T-helper 2 cell treated with Interferon-gamma antibody and Interleukin-4, amounts not matched to agents 5 μg/mL and 100 μg/mL, for 36 hours (primary cell): ENCODE data around the gene HLA-DQB1.
"Not testable (repeated sequence)": the region's sequence is repeated elsewhere in the genome, so short reads cannot be mapped to it uniquely, and the experiment has no call there.

Experiments used
- DNase-seq: peaks from one replicate; pipeline ENCODE4 v3.0.0; 2021; ENCODE audit warnings: low spot score
- H3K27ac Mint-ChIP-seq: one replicate; pipeline ENCODE4 v1.8.0; 2021; ENCODE audit warnings: mild to moderate bottlenecking, mixed read lengths
- H3K27me3 Mint-ChIP-seq: one replicate; pipeline ENCODE4 v1.8.0; 2021; ENCODE audit warnings: low read depth, mixed read lengths
- H3K36me3 Mint-ChIP-seq: one replicate; pipeline ENCODE4 v1.8.0; 2021; ENCODE audit warnings: low read depth, mixed read lengths
- H3K4me1 Mint-ChIP-seq: one replicate; pipeline ENCODE4 v1.8.0; 2021; ENCODE audit warnings: low read depth, mixed read lengths
- H3K4me3 Mint-ChIP-seq: one replicate; pipeline ENCODE4 v1.8.0; 2022; ENCODE audit warnings: mild to moderate bottlenecking, moderate library complexity, mixed read lengths
- H3K9me3 Mint-ChIP-seq: one replicate; pipeline ENCODE4 v1.8.0; 2021; ENCODE audit warnings: mixed read lengths

HLA-DQB1 gene

GRCh38 chr6:32655203-32655710, 11.2 kb downstream of the HLA-DQB1 start:
- DNase-seq = no peak
- Mint-ChIP-seq H3K4me1 (peaks cover 15% of the 10 kb centered on the region), H3K4me3 (no peak overlapping the region), H3K9me3 (peaks cover 10% of the 10 kb centered on the region), H3K36me3 (peaks cover 14% of the 10 kb centered on the region), H3K27me3 (peaks cover 19% of the 10 kb centered on the region), H3K27ac (no peak overlapping the region)

GRCh38 chr6:32645047-32645703, 21.3 kb downstream of the HLA-DQB1 start:
- peaks cover 33% of the 10 kb centered on the region for H3K27me3 Mint-ChIP-seq
- no peak overlapping the region for H3K27ac Mint-ChIP-seq
- peaks cover 4% of the 10 kb centered on the region for H3K36me3 Mint-ChIP-seq
- no peak overlapping the region for H3K4me3 Mint-ChIP-seq
- H3K4me1 Mint-ChIP-seq = peaks cover 10% of the 10 kb centered on the region
- no peaks in the 10 kb centered on the region for H3K9me3 Mint-ChIP-seq
- DNase-seq = no peak

GRCh38 chr6:32643904-32644303, 22.6 kb downstream of the HLA-DQB1 start:
- Mint-ChIP-seq H3K4me3 (no peak overlapping the region), H3K27me3 (peaks cover 30% of the 10 kb centered on the region), H3K27ac (no peak overlapping the region), H3K4me1 (peaks cover 12% of the 10 kb centered on the region), H3K9me3 (no peaks in the 10 kb centered on the region), H3K36me3 (peaks cover 7% of the 10 kb centered on the region)
- no peak for DNase-seq

- Mint-ChIP-seq H3K27ac (no peak overlapping the region), H3K9me3 (no peaks in the 10 kb centered on the region)
Measured at GRCh38 chr6:32642720-32643106, 23.7 kb downstream of the HLA-DQB1 start.

GRCh38 chr6:32641785-32642719, 24.4 kb downstream of the HLA-DQB1 start:
- Mint-ChIP-seq H3K4me1 (peaks cover 15% of the 10 kb centered on the region), H3K27me3 (peaks cover 27% of the 10 kb centered on the region), H3K27ac (peak overlapping the region; percentile 18)
- H3K4me3 Mint-ChIP-seq, H3K9me3 Mint-ChIP-seq, DNase-seq, H3K36me3 Mint-ChIP-seq: not testable (repeated sequence)

More at GRCh38 chr6:32642720-32643106, 23.7 kb downstream of the HLA-DQB1 start:
- H3K27me3 Mint-ChIP-seq = peaks cover 26% of the 10 kb centered on the region
- no peak for DNase-seq
- peaks cover 12% of the 10 kb centered on the region for H3K4me1 Mint-ChIP-seq
- peaks cover 7% of the 10 kb centered on the region for H3K36me3 Mint-ChIP-seq
- no peak overlapping the region for H3K4me3 Mint-ChIP-seq

GRCh38 chr6:32641122-32641521, 25.3 kb downstream of the HLA-DQB1 start:
- Mint-ChIP-seq H3K9me3 (no peaks in the 10 kb centered on the region), H3K4me1 (peaks cover 17% of the 10 kb centered on the region), H3K36me3 (peaks cover 7% of the 10 kb centered on the region), H3K4me3 (no peak overlapping the region), H3K27me3 (peaks cover 30% of the 10 kb centered on the region), H3K27ac (no peak overlapping the region)
- DNase-seq = no peak

- H3K27ac Mint-ChIP-seq = peak overlapping the region; percentile 27
- H3K36me3 Mint-ChIP-seq = peaks cover 7% of the 10 kb centered on the region
- peaks cover 17% of the 10 kb centered on the region for H3K4me1 Mint-ChIP-seq
- no peaks in the 10 kb centered on the region for H3K9me3 Mint-ChIP-seq
- DNase-seq = no peak
- H3K27me3 Mint-ChIP-seq = peaks cover 40% of the 10 kb centered on the region
- H3K4me3 Mint-ChIP-seq = no peak overlapping the region
Measured at GRCh38 chr6:32639440-32640394, 26.7 kb downstream of the HLA-DQB1 start.

GRCh38 chr6:32638532-32639219, 27.8 kb downstream of the HLA-DQB1 start:
- Mint-ChIP-seq H3K36me3 (peaks cover 7% of the 10 kb centered on the region), H3K4me1 (peaks cover 22% of the 10 kb centered on the region), H3K27me3 (peaks cover 47% of the 10 kb centered on the region), H3K4me3 (peak overlapping the region; percentile 19), H3K9me3 (no peaks in the 10 kb centered on the region), H3K27ac (no peak overlapping the region)
- no peak for DNase-seq

GRCh38 chr6:32637883-32638282, 28.6 kb downstream of the HLA-DQB1 start:
- peaks cover 45% of the 10 kb centered on the region for H3K27me3 Mint-ChIP-seq
- H3K36me3 Mint-ChIP-seq = peaks cover 7% of the 10 kb centered on the region
- H3K4me3 Mint-ChIP-seq = peak overlapping the region; percentile 49
- no peak for DNase-seq
- H3K9me3 Mint-ChIP-seq = no peaks in the 10 kb centered on the region
- H3K27ac Mint-ChIP-seq = no peak overlapping the region
- peaks cover 20% of the 10 kb centered on the region for H3K4me1 Mint-ChIP-seq

GRCh38 chr6:32637219-32637880, 29.1 kb downstream of the HLA-DQB1 start, which contains the start of gene HLA-DQA1:
Gene HLA-DQA1 (plus strand): TSS chr6:32637406. CDS start chr6:32637459, 53 bp downstream.
- H3K4me1 Mint-ChIP-seq = peaks cover 22% of the 10 kb centered on the region
- H3K36me3 Mint-ChIP-seq = peaks cover 7% of the 10 kb centered on the region
- H3K9me3 Mint-ChIP-seq = no peaks in the 10 kb centered on the region
- peak within 1 kb of the TSS; percentile 82 for H3K27ac Mint-ChIP-seq
- peaks cover 49% of the 10 kb centered on the region for H3K27me3 Mint-ChIP-seq
- no peak for DNase-seq
- H3K4me3 Mint-ChIP-seq = peak within 1 kb of the TSS; percentile 83

GRCh38 chr6:32635526-32636123, 30.8 kb downstream of the HLA-DQB1 start:
- no peak overlapping the region for H3K4me3 Mint-ChIP-seq
- peaks cover 3% of the 10 kb centered on the region for H3K36me3 Mint-ChIP-seq
- peaks cover 19% of the 10 kb centered on the region for H3K4me1 Mint-ChIP-seq
- H3K27ac Mint-ChIP-seq = no peak overlapping the region
- no peaks in the 10 kb centered on the region for H3K9me3 Mint-ChIP-seq
- DNase-seq = no peak
- H3K27me3 Mint-ChIP-seq = peaks cover 47% of the 10 kb centered on the region

GRCh38 chr6:32629793-32630192, 36.7 kb downstream of the HLA-DQB1 start:
- H3K9me3 Mint-ChIP-seq, H3K36me3 Mint-ChIP-seq, H3K4me3 Mint-ChIP-seq, H3K27ac Mint-ChIP-seq, DNase-seq: not testable (repeated sequence)
- H3K27me3 Mint-ChIP-seq = peaks cover 20% of the 10 kb centered on the region
- peaks cover 40% of the 10 kb centered on the region for H3K4me1 Mint-ChIP-seq
